IMR-90 (cell line): ENCODE data around the gene NTRK2.

Source experiments
- CHD1 ChIP-seq: IDR thresholded peaks from 2 replicates; pipeline ENCODE4 v1.6.1; 2012; ENCODE audit warnings: low read depth, low read length, improper control_type of control experiment
- FOS ChIP-seq: fragments of 150-350 bp; IDR thresholded peaks from 2 replicates; pipeline ENCODE4 v1.6.1; 2016; ENCODE audit warnings: low read depth, low read length
- MAFK ChIP-seq: IDR thresholded peaks from 2 replicates; pipeline ENCODE4 v1.6.1; 2012; ENCODE audit warnings: low read depth, low read length, improper control_type of control experiment
- MAZ ChIP-seq: IDR thresholded peaks from 2 replicates; pipeline ENCODE4 v1.6.1; 2012; ENCODE audit warnings: low read depth, mild to moderate bottlenecking, low read length, improper control_type of control experiment, moderate library complexity, borderline replicate concordance
- POLR2A ChIP-seq: IDR thresholded peaks from 2 replicates; pipeline ENCODE4 v1.6.1; 2012; ENCODE audit warnings: mild to moderate bottlenecking, low read depth, low read length
- RAD21 ChIP-seq: IDR thresholded peaks from 2 replicates; pipeline ENCODE4 v1.6.1; 2012; ENCODE audit warnings: low read length, improper control_type of control experiment
- RCOR1 ChIP-seq: IDR thresholded peaks from 2 replicates; pipeline ENCODE4 v1.6.1; 2012; ENCODE audit warnings: mild to moderate bottlenecking, low read length, improper control_type of control experiment; ENCODE audit not compliant: insufficient replicate concordance
- RFX5 ChIP-seq: IDR thresholded peaks from 2 replicates; pipeline ENCODE4 v1.8.0; 2012; ENCODE audit warnings: low read depth, mild to moderate bottlenecking, low read length, moderate library complexity
- TF ChIP-seq, protein P1 (sequence below): fragments of 150-350 bp; IDR thresholded peaks from 2 replicates; pipeline ENCODE4 v1.6.1; 2017; ENCODE audit warnings: mild to moderate bottlenecking, antibody characterized with exemption, low read length, low read depth
- TF ChIP-seq, protein P2 (sequence below): conservative IDR thresholded peaks from 2 replicates; pipeline ENCODE4 v1.5.1; 2012; ENCODE audit warnings: mild to moderate bottlenecking, low read depth, low read length, improper control_type of control experiment
- TF ChIP-seq, protein P3 (sequence below): fragments of 150-350 bp; IDR thresholded peaks from 2 replicates; pipeline ENCODE4 v1.6.1; 2016; ENCODE audit warnings: low read depth, mild to moderate bottlenecking, low read length, moderate library complexity, borderline replicate concordance

DNA sequence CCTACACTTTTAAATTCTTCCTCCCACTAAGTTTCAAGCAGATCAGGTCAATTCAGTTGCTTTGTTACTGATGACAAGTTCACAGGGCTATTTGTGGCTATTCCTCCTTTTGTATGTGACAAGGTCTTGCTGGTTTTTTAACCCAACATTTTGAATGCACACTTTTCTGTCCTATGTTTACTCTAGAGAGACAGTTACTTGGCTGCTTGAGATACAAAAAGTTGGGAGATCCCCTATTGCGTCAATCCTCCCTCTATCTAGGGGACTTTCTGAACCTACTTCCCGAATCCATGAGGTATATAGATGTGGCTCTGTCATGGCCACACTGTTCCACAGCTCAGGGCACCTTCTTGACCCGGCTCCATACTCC is 386.7 kb downstream of the NTRK2 start:
- TF ChIP-seq, protein P1, sequence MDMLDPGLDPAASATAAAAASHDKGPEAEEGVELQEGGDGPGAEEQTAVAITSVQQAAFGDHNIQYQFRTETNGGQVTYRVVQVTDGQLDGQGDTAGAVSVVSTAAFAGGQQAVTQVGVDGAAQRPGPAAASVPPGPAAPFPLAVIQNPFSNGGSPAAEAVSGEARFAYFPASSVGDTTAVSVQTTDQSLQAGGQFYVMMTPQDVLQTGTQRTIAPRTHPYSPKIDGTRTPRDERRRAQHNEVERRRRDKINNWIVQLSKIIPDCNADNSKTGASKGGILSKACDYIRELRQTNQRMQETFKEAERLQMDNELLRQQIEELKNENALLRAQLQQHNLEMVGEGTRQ = no peak
- TF ChIP-seq POLR2A (no peak), RAD21 (no peak), RCOR1 (no peak), FOS (no peak), CHD1 (no peak), RFX5 (no peak), MAFK (no peak), MAZ (no peak)
- TF ChIP-seq, protein P2, sequence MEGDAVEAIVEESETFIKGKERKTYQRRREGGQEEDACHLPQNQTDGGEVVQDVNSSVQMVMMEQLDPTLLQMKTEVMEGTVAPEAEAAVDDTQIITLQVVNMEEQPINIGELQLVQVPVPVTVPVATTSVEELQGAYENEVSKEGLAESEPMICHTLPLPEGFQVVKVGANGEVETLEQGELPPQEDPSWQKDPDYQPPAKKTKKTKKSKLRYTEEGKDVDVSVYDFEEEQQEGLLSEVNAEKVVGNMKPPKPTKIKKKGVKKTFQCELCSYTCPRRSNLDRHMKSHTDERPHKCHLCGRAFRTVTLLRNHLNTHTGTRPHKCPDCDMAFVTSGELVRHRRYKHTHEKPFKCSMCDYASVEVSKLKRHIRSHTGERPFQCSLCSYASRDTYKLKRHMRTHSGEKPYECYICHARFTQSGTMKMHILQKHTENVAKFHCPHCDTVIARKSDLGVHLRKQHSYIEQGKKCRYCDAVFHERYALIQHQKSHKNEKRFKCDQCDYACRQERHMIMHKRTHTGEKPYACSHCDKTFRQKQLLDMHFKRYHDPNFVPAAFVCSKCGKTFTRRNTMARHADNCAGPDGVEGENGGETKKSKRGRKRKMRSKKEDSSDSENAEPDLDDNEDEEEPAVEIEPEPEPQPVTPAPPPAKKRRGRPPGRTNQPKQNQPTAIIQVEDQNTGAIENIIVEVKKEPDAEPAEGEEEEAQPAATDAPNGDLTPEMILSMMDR = no peak
- TF ChIP-seq, protein P3, sequence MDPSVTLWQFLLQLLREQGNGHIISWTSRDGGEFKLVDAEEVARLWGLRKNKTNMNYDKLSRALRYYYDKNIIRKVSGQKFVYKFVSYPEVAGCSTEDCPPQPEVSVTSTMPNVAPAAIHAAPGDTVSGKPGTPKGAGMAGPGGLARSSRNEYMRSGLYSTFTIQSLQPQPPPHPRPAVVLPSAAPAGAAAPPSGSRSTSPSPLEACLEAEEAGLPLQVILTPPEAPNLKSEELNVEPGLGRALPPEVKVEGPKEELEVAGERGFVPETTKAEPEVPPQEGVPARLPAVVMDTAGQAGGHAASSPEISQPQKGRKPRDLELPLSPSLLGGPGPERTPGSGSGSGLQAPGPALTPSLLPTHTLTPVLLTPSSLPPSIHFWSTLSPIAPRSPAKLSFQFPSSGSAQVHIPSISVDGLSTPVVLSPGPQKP = no peak
